Peyer's patch (tissue), 4 donors: ENCODE results near the gene GLIPR1L2.

ENCODE experiments used
- POLR2A ChIP-seq, 2 donors: fragments of 450-650 bp; IDR thresholded peaks; one replicate each; pipeline ENCODE4 v1.5.1; 2017; ENCODE audit warnings: antibody characterized with exemption in 2 of 2, mild to moderate bottlenecking in 2 of 2, moderate library complexity in 2 of 2
- TF ChIP-seq, protein P1 (sequence below), 6 experiments: fragments of 450-650 bp in 4 of 6; fragments of 200-600 bp in 2 of 6; sonication (generic) in 1 of 6; IDR thresholded peaks; one replicate each; pipeline ENCODE4 v1.5.1; 2017 to 2019; ENCODE audit warnings: antibody characterized with exemption in 6 of 6, mild to moderate bottlenecking in 3 of 6, moderate library complexity in 1 of 6

DNA sequence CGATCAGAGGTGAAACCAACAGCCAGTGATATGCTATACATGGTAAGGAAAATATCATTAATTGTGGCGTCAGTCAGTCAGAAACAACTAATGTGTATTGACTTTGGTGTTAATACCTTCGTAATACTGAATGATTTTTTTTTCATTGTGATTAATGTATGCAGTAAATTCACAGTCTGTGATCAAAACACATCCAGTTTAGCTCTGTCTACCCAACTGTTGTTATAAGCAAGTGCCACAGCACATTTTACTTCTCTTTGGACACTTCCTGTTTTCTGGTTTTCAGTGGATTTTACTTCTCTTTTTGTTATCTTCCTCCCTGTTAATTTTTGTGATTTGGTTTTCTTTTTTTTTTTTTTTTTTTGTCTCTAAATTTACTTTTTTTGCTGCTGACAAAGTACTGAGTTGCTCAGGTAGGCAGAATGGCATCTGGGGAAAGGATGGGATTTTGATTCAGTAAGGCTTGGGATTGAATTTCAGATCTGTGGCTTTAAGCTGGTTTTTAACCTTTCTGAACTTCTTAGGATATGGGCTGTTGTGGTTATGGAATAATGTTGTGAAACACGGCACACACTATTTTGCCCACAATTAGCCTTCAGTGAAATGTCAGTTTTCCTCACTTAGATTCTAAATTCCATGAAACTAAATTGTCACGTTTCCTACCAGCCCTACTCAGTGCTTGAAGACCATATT, 90.3 kb downstream of the GLIPR1L2 start:
- TF ChIP-seq POLR2A (IDR thresholded peaks at IDR 0.05) = no peak
- TF ChIP-seq, protein P1, sequence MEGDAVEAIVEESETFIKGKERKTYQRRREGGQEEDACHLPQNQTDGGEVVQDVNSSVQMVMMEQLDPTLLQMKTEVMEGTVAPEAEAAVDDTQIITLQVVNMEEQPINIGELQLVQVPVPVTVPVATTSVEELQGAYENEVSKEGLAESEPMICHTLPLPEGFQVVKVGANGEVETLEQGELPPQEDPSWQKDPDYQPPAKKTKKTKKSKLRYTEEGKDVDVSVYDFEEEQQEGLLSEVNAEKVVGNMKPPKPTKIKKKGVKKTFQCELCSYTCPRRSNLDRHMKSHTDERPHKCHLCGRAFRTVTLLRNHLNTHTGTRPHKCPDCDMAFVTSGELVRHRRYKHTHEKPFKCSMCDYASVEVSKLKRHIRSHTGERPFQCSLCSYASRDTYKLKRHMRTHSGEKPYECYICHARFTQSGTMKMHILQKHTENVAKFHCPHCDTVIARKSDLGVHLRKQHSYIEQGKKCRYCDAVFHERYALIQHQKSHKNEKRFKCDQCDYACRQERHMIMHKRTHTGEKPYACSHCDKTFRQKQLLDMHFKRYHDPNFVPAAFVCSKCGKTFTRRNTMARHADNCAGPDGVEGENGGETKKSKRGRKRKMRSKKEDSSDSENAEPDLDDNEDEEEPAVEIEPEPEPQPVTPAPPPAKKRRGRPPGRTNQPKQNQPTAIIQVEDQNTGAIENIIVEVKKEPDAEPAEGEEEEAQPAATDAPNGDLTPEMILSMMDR (IDR thresholded peaks at IDR 0.05) = no peak
